Fibroblast of gingiva (primary cell): Measurements from ENCODE around the gene TTC23L.
A peak's percentile ranks its signal among the peaks of the same experiment; 100 is the strongest.
"Not testable (repeated sequence)": the region's sequence is repeated elsewhere in the genome, so short reads cannot be mapped to it uniquely, and the experiment has no call there.

Experiments used
- DNase-seq: peaks from one replicate; pipeline ENCODE4 v3.0.0-alpha.2; 2011; ENCODE audit warnings: low read depth

Gene TTC23L

GRCh38 chr5:34838785-34839714, at the start of gene TTC23L:
Gene TTC23L, plus strand, starts transcription at chr5:34839164. Its CDS starts 1,508 bp downstream, at chr5:34840672.
- DNase-seq, result peak; percentile 78

GRCh38 chr5:34789639-34790038, 49.3 kb upstream of the TTC23L start:
- DNase-seq, result no peak

- DNase-seq, result no peak
Observed at GRCh38 chr5:34790069-34790468, 48.9 kb upstream of the TTC23L start.

GRCh38 chr5:34791761-34792244, 47.2 kb upstream of the TTC23L start:
- no peak for DNase-seq

GRCh38 chr5:34802834-34803563, 36.0 kb upstream of the TTC23L start:
- no peak for DNase-seq

GRCh38 chr5:34803974-34804732, 34.8 kb upstream of the TTC23L start:
- peak; percentile 92 for DNase-seq

GRCh38 chr5:34804913-34805312, 34.1 kb upstream of the TTC23L start:
- DNase-seq, result peak; percentile 94

GRCh38 chr5:34806532-34806931, 32.4 kb upstream of the TTC23L start:
- no peak for DNase-seq

- no peak for DNase-seq
Observed at GRCh38 chr5:34811706-34812105, 27.3 kb upstream of the TTC23L start.

GRCh38 chr5:34813509-34813908, 25.5 kb upstream of the TTC23L start:
- DNase-seq, result no peak

GRCh38 chr5:34817558-34818351, 21.2 kb upstream of the TTC23L start:
- DNase-seq, result peak; percentile 19

- DNase-seq, result no peak
Observed at GRCh38 chr5:34818717-34819116, 20.2 kb upstream of the TTC23L start.

- no peak for DNase-seq
Observed at GRCh38 chr5:34820593-34820992, 18.4 kb upstream of the TTC23L start.

GRCh38 chr5:34822956-34823715, 15.8 kb upstream of the TTC23L start:
- no peak for DNase-seq

- no peak for DNase-seq
Observed at GRCh38 chr5:34826347-34826746, 12.6 kb upstream of the TTC23L start.

- DNase-seq, result no peak
Observed at GRCh38 chr5:34827588-34828506, 11.1 kb upstream of the TTC23L start.

- DNase-seq, result not testable (repeated sequence)
Observed at GRCh38 chr5:34830827-34831226, 8.1 kb upstream of the TTC23L start.

GRCh38 chr5:34831303-34831702, 7.7 kb upstream of the TTC23L start:
- DNase-seq, result no peak

- DNase-seq, result no peak
Observed at GRCh38 chr5:34832568-34832967, 6.4 kb upstream of the TTC23L start.
